ENCODE data around the gene FAM98C.

DNA sequence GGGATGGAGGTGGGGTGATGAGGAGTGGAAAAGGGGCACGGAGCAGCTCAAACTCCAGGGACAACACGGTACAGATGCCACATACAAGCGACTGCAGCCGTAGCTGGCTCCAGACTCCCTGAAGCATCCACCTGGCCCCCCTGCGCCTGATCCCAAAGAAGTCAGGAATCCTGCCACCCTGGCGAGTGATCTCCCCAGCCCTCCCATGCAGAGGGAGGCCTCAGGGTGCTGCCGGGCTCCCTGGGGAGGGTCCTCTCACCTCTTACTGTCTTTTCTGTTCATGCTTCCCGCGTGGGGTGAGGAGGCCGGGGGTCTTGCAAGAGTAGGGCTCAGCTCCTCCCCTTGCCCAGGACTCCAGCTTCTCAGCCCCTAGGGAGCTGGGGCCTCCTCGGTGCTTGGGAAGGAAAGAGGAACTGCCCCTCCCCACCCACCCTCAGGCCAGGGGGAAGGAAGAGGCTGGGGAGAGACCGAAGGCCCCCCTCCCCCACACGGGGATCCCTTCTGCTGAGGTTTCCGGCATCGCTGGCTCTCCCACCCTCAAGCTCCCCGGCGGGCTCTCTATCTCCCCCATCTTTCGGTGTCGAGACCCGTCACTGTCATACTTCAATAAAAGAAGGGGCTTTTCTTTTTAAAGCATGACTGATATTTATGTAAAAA lies 23.0 kb downstream of the FAM98C start, which contains the start of gene RASGRP4:
- TF ChIP-seq REXO4 (CRISPR knock-in tag; IDR thresholded peaks at IDR 0.05; ENCODE audit: borderline replicate concordance) (no peak), TP53 (CRISPR knock-in tag; conservative IDR thresholded peaks at IDR 0.05) (no peak), YY1 (IDR thresholded peaks at IDR 0.05; ENCODE audit: insufficient read depth, insufficient replicate concordance, low read depth, low read length) (no peak), MTA1 (CRISPR knock-in tag; IDR thresholded peaks at IDR 0.05; ENCODE audit: borderline replicate concordance) (no peak), SUZ12 (IDR thresholded peaks at IDR 0.05; ENCODE audit: low read depth, low read length) (no peak), ZNF337 (CRISPR knock-in tag; IDR thresholded peaks at IDR 0.05; ENCODE audit: borderline replicate concordance, low read depth) (no peak), ZNF75D (CRISPR knock-in tag; IDR thresholded peaks at IDR 0.05; ENCODE audit: borderline replicate concordance) (no peak)
- TF ChIP-seq, protein P1, sequence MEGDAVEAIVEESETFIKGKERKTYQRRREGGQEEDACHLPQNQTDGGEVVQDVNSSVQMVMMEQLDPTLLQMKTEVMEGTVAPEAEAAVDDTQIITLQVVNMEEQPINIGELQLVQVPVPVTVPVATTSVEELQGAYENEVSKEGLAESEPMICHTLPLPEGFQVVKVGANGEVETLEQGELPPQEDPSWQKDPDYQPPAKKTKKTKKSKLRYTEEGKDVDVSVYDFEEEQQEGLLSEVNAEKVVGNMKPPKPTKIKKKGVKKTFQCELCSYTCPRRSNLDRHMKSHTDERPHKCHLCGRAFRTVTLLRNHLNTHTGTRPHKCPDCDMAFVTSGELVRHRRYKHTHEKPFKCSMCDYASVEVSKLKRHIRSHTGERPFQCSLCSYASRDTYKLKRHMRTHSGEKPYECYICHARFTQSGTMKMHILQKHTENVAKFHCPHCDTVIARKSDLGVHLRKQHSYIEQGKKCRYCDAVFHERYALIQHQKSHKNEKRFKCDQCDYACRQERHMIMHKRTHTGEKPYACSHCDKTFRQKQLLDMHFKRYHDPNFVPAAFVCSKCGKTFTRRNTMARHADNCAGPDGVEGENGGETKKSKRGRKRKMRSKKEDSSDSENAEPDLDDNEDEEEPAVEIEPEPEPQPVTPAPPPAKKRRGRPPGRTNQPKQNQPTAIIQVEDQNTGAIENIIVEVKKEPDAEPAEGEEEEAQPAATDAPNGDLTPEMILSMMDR (CRISPR knock-in tag; IDR thresholded peaks at IDR 0.05): no peak
- TF ChIP-seq, protein P2, sequence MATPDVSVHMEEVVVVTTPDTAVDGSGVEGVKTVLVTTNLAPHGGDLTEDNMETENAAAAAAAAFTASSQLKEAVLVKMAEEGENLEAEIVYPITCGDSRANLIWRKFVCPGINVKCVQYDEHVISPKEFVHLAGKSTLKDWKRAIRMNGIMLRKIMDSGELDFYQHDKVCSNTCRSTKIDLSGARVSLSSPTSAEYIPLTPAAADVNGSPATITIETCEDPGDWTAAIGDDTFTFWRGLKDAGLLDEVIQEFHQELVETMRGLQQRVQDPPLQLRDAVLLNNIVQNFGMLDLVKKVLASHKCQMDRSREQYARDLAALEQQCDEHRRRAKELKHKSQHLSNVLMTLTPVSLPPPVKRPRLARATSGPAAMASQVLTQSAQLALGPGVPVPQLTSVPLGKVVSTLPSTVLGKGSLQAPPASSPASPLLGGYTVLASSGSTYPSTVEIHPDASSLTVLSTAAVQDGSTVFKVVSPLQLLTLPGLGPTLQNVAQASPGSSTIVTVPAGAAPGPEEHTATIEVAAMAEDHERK (CRISPR knock-in tag; IDR thresholded peaks at IDR 0.05; ENCODE audit: low read depth): no peak
